Caki2 (cell line): Measurements from ENCODE around the gene DPF1. TPM values are rescaled to one million over a fixed set of nuclear protein-coding genes. Genes with fewer than 3 reads are reported as not detected.
"Not testable (repeated sequence)": the region's sequence is repeated elsewhere in the genome, so short reads cannot be mapped to it uniquely, and the experiment has no call there.

Experiments
- DNase-seq: peaks from one replicate; pipeline ENCODE4 v3.0.0-alpha.2; 2015; ENCODE audit warnings: low read depth
- in situ Hi-C: cut with HindIII; loops from 2 replicates; pipeline ENCODE4 v1.10.0; 2016; ENCODE audit warnings: low sequenced_read_pairs, low pct_unique_long_range_greater_than_20kb, mixed read lengths
- total RNA-seq: library from RNA; depleted of rRNA; stranded (reverse); fragments of >200 nt; shearing (Covaris generic); gene quantifications from 2 replicates; pipeline ENCODE4 v1.2.3, GENCODE V29; 2014; ENCODE audit warnings: low replicate concordance

DPF1 gene
- total RNA-seq, 1 experiment from 2014 or later: 3.0 TPM

DNA sequence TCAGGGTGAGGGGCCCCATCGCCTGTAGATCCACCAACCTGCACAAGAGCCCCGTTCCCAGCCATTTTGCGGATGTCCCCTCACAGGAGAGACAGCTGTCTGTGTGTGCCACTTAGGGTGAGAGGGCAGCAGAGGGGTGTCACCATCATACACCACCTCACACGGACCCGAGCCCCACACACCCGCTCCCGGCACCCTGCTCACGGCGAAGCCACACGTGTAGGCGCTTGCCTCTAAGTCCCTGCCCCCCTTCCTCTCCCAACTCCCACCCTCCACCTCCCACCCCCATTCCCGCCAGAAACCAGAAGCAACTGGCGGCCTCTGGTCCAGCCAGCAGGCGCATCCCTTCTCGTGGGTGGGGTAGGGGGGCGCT lies 4.0 kb upstream of the DPF1 start:
- in situ Hi-C loops: no loop called here

DNA sequence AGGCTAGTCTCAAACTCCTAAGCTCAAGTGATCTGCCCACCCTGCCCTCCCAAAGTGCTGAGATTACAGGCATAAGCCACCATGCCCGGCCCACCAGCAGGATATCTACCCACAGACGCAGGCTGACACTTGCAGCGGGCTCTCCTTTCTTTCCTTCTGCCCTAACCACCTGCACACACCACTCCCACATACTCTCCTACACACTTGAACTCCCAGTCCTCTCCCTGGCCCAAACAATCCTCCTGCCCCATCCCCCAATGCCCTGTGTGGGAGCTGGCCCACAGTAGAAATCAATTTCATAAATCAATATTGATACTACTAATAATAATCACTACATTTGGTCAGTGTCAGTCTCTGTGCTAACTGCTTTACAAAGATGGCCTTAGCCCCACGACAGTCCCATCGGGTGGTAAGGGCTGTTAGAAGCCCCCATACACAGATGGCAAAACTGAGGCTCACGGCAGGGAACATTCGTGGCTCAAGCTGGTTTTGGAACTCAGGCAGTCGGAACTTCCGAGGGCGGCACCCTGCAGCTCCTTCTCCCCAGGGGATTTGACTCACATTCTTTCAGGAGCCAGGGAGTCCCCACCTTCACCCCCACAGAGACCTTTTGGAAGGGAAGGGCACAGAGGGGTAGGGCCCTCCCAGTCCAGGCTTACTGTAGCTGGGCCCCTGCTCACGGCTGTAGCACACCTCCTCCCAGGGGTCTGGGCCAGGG lies 3.4 kb upstream of the DPF1 start:
- in situ Hi-C loops: no loop called here
- no peak for DNase-seq

More for the DNA sequence above, 4.0 kb upstream of the DPF1 start:
- no peak for DNase-seq

DNA sequence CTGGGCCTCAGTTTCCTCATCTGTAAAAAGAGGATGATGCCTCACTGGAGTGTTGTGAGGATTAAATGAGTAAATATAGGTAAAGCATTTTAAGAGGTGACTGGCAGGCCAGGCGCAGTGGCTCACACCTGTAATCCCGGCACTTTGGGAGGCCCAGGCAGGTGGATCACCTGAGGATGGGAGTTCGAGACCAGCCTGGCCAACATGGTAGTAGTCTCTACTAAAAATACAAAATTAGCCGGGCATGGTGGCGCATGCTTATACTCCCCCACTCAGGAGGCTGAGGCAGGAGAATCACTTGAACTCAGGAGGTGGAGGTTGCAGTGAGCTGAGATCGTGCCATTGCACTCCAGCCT lies 819 bp upstream of the DPF1 start:
- in situ Hi-C loops, DNase-seq: not testable (repeated sequence)

DNA sequence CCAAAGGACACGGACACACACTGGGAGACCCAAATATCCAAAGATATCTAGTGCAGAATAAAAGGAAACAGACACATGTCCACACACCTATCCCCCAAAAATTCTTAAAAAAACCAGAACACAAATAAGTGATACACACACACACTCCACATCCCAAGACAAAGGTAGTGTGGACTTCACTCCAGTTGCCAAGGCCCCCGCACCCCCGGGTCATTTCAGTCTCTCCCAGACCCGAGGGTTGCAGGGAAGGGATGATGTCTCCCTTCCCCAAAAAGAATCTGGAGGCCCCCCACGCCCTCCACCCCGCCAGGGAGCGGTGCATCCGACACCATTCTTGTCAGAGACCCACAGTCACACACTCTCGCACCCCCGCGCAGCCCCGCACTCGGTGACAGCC lies 407 bp downstream of the DPF1 start:
- in situ Hi-C loops: no loop called here
- DNase-seq: no peak

DNA sequence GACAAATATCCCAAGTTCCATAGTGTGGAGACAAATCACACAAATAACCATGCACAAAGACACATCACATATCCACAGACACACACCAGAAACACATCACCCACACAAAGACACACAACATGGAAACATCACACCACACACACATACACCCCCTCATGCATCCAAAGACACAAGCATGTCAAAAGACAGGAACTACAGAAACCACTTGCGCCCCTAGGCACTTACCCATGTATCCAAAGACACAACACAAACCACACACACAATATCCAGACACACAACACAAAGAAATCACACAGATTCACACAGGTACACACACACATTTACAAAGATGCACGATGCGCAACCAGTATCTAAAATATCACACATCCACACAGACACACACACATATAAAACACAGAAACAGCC lies 901 bp downstream of the DPF1 start:
- DNase-seq: no peak

DNA sequence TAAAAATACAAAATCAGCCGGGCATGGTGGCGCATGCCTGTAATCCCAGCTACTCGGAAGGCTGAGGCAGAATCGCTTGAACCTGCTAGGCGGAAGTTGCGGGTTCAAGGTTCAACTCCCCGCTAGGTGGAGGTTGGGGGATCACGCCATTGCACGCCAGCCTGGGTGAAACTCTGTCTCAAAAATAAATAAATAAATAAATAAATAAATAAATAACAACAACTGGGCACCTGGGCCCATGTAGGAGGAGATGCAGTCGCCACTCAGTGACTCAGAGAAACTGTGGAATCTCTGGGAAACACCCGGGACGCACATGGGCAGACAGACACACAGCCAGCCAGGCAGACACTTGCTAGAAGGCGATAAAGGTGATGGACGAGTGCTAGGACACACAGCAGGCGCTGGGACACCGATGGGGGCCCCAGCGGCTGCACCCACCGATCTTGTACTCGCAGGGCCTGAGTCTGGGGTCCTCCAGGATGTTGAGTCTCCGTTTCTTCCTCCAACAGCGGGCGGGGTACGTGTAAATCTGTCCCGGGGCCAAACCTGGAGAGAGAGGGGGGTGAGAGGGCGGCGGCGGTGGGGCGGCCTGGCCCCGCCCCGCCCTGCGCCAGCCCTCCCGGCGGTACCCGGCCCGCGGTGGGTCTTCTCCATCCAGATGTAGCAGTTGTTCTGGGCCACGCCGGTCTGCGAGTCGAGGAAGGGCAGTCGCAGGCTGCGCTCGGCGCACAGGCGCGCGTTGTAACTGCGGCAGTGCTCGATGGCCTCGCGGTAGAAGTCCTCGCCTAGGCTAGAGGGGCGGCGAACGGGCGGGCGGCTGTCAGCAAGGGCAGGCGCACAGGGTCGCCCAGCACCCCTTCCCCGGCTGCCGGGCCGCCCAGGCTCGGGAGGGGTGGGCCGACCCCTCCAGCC lies 1.8 kb downstream of the DPF1 start:
- no peak for DNase-seq
- in situ Hi-C loops: no loop called here

More for the DNA sequence above, 901 bp downstream of the DPF1 start:
- in situ Hi-C loops: no loop called here

DNA sequence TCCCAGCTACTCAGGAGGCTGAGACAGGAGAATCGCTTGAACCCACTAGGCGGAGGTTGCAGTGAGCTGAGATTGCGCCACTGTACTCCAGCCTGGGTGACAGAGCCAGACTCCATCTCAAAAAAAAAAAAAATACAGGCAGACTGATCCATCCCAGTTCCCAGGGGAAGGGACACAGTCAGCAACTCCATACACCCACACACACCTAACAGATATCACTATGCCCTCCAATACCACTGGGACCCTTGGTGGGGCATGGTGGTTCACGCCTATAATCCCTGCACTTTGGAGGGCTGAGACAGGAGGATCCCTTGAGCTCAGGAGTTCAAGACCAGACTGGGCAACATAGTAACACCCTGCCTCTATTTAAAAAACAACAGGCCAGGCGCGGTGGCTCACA lies 2.6 kb downstream of the DPF1 start:
- in situ Hi-C loops: no loop called here
- DNase-seq: no peak

DNA sequence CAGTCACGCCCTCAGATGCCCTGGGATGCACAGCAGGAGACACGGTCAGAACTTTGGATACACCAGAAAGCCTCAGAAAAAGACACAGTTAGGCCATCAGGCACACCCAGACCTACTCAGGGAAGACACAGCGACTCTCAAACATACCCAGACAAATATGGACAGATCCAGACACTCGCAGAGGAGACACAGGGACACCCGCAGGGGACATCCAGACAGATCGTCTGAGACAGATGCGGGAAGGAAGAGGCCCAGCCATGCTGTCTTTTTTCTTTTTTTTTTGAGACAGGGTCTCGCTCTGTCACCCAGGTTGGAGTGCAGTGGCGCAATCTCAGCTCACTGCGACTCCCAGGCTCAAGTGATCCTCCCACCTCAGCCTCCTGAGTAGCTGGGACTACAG lies 4.8 kb downstream of the DPF1 start:
- no peak for DNase-seq
- in situ Hi-C loops: no loop called here

DNA sequence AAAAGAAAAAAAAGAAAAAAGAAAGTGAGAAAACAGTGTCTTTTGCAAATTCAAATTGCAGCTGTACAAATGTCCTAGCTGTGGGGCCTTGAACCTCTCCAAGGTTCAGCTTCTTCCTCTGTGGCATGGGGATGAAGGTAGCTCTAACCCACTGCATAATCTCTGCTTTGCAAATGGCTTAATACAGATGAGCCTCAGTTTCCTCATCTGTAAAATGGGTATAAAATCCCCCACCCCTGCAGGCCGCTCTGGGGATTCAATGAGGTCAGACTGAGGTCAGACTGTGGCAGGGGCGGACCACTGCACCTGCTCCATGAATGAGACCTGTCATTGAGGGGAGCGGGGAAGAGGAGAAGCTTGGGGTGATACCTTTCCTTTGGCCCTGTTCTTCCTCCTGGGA lies 5.8 kb downstream of the DPF1 start:
- no peak for DNase-seq
- in situ Hi-C loops: no loop called here

DNA sequence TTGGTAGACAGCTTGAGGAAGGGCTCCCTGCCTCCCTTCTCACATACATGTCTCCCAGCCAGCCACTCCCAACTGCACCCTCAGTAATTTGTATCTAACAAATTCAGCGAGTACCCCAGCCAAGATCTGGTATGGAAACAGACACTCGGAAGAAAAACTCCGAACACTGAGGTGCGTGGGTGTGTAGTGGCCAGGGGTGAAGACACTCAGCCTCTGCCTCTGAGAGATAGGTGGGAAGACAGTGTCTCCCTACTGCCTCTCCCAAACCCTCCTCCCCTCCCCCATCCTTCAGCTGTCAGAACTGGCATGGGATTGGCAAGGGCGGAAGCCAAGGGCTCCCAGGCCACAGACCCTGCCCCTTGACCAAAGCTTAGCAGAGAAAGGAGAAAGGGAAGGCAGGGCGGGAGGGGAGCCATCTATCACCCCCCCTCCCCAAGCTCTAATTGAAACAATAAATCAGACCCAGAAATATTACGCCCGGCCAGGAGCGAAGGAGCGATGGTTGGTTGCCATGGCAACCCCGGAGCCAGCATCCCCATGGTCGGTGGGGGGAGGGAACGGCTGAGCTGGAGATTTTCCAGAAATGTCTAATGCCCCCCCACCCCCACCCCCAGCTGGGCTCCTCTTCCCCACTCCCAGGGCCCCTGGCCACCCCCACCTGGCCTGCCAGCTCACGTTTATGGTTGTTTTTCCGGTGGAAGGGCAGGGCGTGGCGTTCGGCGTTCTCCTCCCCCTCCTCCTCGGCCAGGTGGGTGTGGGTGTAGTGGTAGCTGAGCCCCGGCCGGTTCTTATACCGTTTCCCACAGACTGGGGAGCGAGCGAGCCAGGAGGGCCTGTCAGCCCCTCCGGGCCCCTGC lies 7.0 kb downstream of the DPF1 start:
- no peak for DNase-seq
- in situ Hi-C loops: no loop called here

DNA sequence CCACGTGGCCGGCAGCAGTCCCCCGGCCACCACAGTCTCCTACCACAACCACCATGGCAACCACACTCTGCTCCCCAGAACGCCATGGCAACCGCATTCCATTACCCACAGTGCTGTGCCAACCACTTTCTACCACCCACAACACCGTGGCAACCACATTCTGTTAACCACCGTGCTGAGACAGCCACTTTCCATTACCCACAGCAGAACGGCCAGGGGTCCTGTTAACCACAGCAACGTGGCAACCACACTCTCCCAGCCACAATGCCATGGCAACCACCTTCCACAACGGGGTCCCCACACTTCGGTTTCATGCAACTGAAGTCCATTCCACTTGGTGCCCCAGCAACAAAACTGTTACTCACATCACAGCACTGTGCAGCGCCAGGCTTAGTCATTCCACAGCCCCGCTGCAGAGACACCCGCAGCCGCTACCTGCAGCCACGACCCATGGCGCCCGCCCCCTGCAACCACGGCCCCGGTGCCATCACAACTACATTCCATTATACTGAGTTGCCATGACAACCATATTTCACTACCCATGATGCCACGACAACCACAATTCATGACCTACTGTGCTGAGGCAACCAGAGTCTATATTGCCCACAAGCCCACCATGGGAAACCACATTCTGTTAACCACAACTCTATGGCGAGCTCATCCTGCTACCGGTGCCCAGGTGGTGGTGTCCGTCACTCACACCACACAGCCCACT lies 10.0 kb downstream of the DPF1 start:
- in situ Hi-C loops: no loop called here
- peak; percentile 86 for DNase-seq

DNA sequence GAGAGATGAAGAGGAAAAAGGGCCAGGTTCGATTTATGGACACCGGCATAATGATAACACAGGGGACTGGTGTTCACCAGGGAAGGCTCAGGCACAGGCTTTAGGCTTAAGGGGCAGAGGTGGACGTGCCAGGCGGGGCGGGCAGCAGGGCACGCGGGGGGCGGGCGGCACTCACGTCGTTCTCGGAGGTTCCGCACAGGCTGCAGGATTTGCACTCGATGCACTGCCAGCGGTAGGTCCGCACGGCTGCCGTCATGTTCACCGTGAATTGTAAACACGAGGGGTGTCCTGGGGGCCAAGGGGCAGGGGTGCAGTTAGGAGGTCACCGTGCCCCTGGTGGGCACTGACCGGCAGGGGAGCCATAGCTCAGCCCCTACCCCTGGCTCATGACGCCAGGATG lies 10.6 kb downstream of the DPF1 start:
- in situ Hi-C loops: no loop called here
- DNase-seq: no peak

DNA sequence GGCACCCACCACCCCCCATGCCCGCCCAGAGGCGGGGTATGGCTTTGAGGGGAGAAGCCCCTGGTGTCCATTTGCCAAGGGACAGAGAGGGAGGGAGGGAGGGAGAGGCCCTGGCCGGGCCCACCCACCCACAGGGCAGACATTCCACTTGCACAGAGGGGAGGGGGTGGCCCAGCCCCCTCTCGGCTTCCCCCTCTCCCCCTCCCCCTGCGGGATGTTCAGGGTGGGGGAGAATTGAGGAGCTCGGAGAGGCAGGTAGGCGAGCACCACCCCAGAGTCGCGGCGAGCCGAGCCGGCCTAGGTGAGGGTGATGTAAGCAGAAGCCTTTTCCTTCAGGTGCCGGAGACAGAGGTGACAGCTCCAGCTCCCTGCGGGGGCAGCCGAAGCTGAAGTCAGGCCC lies 12.3 kb downstream of the DPF1 start:
- no peak for DNase-seq
- in situ Hi-C loops: no loop called here

DNA sequence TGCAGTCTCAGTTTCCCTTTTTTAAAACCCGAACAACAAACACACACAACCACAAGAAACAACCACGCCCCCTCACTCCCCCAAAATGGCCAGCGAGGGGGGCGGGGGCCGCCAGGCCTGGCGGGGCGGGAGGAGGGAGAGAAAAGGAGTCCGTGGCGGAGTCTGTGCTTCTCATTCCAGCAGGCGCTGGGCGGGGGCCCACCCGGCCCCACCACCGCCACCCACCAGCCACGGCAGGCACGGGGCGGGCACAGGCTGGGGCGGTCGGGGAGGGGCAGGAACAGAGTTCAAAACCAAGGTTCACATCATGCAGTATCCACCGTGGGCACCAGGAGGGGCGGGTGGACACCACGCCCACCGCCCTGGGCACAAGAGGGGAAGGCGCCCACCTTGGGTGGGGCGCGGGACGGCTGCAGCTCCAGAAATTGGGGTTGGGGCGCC lies 12.9 kb downstream of the DPF1 start:
- DNase-seq: no peak
- in situ Hi-C loops: no loop called here

DNA sequence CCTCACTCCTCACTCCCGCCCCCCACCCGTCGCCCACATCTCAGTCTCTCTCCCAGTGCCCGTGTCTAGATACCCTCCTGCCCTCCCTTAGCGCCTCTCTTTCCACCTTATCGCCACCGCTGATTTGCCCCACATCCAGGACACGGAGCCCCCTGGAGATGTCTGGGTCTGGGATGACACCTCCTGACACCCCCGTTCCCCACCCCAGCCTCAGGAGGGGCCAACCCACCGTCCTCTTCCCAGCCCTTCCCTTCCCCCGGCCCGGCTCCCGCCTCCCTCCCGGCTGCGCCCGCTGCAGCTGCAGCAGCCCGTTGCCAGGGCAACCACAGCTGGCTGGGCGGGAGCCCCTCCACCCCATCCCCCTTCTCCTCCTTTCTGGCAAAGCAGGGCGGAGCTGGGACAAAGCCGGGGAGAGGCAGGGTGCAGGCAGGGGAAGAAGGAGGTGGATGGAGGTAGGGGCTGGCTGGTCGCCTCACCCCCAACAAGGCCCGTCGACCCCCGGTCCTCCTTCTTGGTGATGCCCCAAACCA lies 13.5 kb downstream of the DPF1 start:
- in situ Hi-C loops: no loop called here
- DNase-seq: no peak

DNA sequence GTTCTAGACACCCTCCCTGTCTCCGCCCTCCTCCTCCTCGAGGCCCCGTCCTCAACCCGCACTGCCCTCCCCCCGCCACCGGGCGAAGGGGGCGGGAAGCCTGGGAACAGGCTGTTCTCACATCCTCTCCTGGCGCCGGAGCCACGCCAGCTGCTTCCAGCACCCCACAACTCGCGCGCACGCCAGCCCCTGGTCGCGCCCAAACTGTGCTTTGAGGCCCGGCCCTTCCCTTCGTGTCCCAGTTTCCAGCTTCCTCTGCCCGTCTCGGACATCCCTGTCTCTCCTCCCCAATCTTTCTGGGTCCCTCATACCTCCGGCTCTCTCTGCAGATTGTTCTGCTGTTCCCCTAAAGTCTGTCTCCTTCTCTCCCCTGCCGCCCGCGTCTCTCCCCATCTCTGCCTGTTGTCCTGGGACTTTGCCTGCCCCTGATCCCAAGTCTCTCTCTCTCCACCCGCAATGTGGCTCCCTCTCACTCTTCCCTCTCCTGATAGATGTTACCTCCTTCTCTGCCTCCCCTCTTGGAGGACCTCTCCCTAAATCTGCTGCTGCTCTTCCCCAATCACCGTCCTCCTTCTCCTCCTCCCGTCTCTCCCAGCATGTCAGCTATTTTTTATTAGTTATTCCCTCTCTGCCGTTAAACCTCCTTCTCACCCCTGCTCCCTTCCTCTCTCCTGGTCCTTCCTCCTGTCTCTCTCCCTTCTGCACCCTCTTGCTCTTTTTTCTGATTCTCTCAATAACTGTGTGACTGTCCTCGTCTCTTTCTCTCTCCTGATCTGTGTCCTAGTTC lies 14.2 kb downstream of the DPF1 start:
- in situ Hi-C loops: no loop called here
- DNase-seq: no peak

DNA sequence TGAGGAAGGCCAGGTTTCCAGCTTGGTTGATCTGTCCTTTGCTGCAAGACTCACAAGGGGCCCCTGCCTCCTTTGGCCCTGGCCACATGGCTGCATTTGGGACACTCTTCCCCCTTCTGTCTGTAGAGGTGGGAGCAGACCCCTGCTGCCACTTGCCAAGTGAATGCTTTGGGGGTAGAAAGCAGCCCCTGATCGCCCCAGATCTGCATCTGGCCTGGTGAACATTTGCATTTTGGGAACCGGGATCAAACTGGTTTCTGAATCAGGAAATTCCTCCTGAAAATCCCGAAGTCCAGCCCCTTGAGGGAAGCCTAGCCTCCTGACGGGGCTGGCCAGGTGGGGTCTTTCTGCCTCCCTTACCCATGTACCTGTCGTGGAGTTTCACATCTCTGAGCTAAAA lies 14.9 kb downstream of the DPF1 start:
- in situ Hi-C loops: no loop called here
- DNase-seq: no peak
